ENCODE data around the gene ACADVL. TPM values are rescaled to one million over a fixed set of nuclear protein-coding genes. Genes with fewer than 3 reads are reported as not detected.

The ACADVL gene
- total RNA-seq, 6 donors from 2014 or later, result 377 to 1,449 (median 553) TPM

GRCh38 chr17:7191571-7192270, 28.0 kb upstream of the ACADVL start:
- Histone ChIP-seq H3K4me1 (peaks cover 0 to 3% (median 0%) of the 10 kb centered on the region in 4 donors), H3K4me3 (no peak overlapping the region), H3K36me3 (peaks cover 0 to 61% (median 36%) of the 10 kb centered on the region in 4 donors), H3K27ac (no peak overlapping the region), H3K9me3 (no peaks in the 10 kb centered on the region), H3K27me3 (no peaks in the 10 kb centered on the region)
- TF ChIP-seq EP300 (IDR thresholded peaks at IDR 0.05) (no peak), POLR2A (IDR thresholded peaks at IDR 0.05) (no peak), POLR2AphosphoS5 (IDR thresholded peaks at IDR 0.05) (no peak)
- TF ChIP-seq, protein P1, sequence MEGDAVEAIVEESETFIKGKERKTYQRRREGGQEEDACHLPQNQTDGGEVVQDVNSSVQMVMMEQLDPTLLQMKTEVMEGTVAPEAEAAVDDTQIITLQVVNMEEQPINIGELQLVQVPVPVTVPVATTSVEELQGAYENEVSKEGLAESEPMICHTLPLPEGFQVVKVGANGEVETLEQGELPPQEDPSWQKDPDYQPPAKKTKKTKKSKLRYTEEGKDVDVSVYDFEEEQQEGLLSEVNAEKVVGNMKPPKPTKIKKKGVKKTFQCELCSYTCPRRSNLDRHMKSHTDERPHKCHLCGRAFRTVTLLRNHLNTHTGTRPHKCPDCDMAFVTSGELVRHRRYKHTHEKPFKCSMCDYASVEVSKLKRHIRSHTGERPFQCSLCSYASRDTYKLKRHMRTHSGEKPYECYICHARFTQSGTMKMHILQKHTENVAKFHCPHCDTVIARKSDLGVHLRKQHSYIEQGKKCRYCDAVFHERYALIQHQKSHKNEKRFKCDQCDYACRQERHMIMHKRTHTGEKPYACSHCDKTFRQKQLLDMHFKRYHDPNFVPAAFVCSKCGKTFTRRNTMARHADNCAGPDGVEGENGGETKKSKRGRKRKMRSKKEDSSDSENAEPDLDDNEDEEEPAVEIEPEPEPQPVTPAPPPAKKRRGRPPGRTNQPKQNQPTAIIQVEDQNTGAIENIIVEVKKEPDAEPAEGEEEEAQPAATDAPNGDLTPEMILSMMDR (IDR thresholded peaks at IDR 0.05), result no peak
- peak; percentile 2 to 62 for ATAC-seq (ENCODE audit: low FRiP score in 2 of 2)
- DNase-seq, result peak in 1 of 2 donors; percentile 39
- 79 to 84% methylated on average over 24 to 26 of the region's 26 CpGs for WGBS, 2 donors

DNA sequence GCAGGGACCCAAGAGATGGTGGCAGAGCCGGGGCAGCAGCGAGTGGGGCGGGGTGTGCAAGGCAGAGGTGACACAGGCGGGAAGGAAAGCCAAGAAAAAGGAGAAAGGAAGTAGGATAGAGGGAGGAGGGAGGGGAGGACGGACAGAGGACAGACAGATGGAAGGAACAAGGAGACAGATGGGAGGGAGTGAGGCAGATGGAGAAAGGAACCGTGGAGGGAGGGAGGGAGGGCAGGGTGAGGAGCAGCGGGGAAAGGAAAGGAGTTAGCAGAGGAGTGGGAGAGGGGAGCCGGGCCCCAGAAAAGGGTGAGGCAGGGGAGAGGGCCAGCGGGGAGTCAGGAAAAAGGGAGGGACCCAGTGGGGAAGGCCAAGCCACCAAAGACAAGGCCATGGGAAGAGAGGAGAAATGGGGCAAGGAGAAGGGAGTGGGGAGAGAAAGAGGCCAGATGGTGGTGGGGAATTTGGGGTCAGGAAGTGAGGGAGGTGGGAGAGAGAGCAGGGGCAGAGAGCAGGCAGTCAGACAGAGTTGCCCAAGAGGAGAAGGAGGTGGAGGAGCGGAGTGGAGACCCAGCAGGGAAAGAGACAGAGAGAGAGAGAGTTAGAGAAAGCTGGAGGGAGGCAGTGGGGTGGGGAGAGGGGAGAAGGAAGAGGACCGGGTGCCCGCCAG, 27.3 kb upstream of the ACADVL start:
- TF ChIP-seq, protein P1 (IDR thresholded peaks at IDR 0.05), result no peak
- no peak for TF ChIP-seq POLR2A (IDR thresholded peaks at IDR 0.05)
- no peak for TF ChIP-seq EP300 (IDR thresholded peaks at IDR 0.05)
- TF ChIP-seq POLR2AphosphoS5 (IDR thresholded peaks at IDR 0.05), result no peak
- WGBS, 2 donors, result 75 to 81% methylated on average over 12 of the region's 12 CpGs
- peaks cover 0 to 63% (median 41%) of the 10 kb centered on the region in 4 donors for H3K36me3 ChIP-seq
- no peak overlapping the region for H3K4me3 ChIP-seq
- H3K9me3 ChIP-seq, result no peaks in the 10 kb centered on the region
- no peaks in the 10 kb centered on the region for H3K27me3 ChIP-seq
- DNase-seq, result no peak
- H3K27ac ChIP-seq, result no peak overlapping the region
- H3K4me1 ChIP-seq, result no peaks in the 10 kb centered on the region
- ATAC-seq (ENCODE audit: low FRiP score in 2 of 2), result no peak

DNA sequence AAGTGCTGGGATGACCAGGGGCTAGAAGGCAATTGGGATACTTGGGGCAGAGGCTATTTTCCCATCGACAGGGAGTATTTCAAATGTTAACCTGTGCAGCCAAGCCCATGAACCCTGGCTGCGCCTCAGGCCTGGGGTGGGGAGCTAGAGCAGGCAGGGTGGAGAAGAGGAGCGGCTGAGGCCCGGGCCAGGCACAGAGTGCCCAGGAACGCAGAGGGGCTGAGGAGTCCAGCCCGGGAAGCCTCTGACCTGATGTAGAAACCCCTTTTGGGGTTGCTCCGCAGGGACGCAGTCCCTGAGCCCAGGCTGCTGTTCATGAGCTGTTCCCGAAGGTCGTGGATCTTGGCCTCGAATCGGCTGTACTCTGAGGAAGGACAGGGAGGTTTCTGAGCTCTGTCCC, 23.8 kb upstream of the ACADVL start:
- WGBS, 2 donors, result 57 to 94% methylated on average over 1 to 10 of the region's 12 CpGs

DNA sequence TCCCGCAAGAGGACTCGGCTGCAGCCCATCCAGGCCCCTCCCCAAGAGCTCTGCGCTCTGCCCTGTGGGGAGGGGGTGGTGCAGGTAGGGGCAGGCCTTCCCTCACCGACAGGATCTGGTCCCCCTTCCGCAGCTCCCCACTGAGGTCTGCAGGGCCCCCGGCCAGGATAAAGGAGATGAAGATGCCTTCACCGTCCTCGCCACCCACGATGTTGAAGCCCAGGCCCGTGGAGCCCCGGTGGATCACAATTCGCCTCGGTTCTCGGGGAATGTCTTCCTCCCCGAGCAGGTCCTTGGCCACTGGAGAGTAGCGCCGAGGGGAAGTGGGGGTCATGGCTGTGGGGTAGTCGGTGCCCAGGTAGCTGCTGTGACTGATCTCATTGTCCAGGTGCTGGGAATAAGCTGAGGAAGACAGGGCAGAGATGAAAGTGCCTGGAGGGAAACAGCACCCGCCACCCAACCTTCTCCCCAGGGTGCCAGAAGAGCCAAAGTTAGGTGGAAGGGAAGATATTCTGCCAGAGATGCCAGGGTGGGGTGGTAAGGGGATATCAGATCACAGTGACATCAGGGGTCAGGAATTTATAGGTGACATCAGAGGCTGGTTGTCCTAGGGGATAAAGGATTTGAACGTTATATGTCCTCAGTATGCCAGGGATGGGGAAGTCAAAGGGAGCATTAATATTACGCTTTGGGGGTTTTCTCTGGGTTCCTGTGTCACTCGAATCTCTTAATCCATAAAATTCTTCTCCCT, 22.9 kb upstream of the ACADVL start:
- TF ChIP-seq EP300 (IDR thresholded peaks at IDR 0.05), result no peak
- Histone ChIP-seq H3K27ac (no peak overlapping the region), H3K4me1 (no peaks in the 10 kb centered on the region), H3K9me3 (no peaks in the 10 kb centered on the region), H3K27me3 (no peaks in the 10 kb centered on the region), H3K36me3 (peaks cover 0 to 75% (median 37%) of the 10 kb centered on the region in 4 donors), H3K4me3 (no peak overlapping the region)
- ATAC-seq (ENCODE audit: low FRiP score in 2 of 2), result no peak
- 91 to 93% methylated on average over 18 to 22 of the region's 22 CpGs for WGBS, 2 donors
- DNase-seq, result no peak

More for the DNA sequence above, 23.8 kb upstream of the ACADVL start:
- no peak for TF ChIP-seq POLR2AphosphoS5 (IDR thresholded peaks at IDR 0.05)
- TF ChIP-seq POLR2A (IDR thresholded peaks at IDR 0.05), result no peak
- Histone ChIP-seq H3K27ac (no peak overlapping the region), H3K4me1 (no peaks in the 10 kb centered on the region), H3K27me3 (no peaks in the 10 kb centered on the region), H3K36me3 (peaks cover 0 to 69% (median 37%) of the 10 kb centered on the region in 4 donors), H3K9me3 (no peaks in the 10 kb centered on the region), H3K4me3 (no peak overlapping the region)
- DNase-seq, result no peak
- ATAC-seq (ENCODE audit: low FRiP score in 2 of 2), result peak in 1 of 2 donors; percentile 5

GRCh38 chr17:7203391-7203790, 16.3 kb upstream of the ACADVL start:
- DNase-seq (no peak), ATAC-seq (ENCODE audit: low FRiP score in 2 of 2) (no peak)
- no peak overlapping the region for H3K27ac ChIP-seq
- no peaks in the 10 kb centered on the region for H3K9me3 ChIP-seq
- peaks cover 3 to 38% (median 16%) of the 10 kb centered on the region in 4 donors for H3K36me3 ChIP-seq
- H3K4me3 ChIP-seq, result no peak overlapping the region
- no peaks in the 10 kb centered on the region for H3K27me3 ChIP-seq
- peaks cover 10 to 18% (median 13%) of the 10 kb centered on the region in 4 donors for H3K4me1 ChIP-seq
- WGBS, 2 donors, result 96 to 97% methylated on average over 15 to 16 of the region's 16 CpGs
- TF ChIP-seq POLR2A (IDR thresholded peaks at IDR 0.05) (no peak), EP300 (IDR thresholded peaks at IDR 0.05) (no peak), POLR2AphosphoS5 (IDR thresholded peaks at IDR 0.05) (no peak)
- TF ChIP-seq, protein P1 (IDR thresholded peaks at IDR 0.05), result no peak

Data from upper lobe of left lung (tissue), 6 donors.